K562 (cell line): ENCODE measurements around the gene SCYL1. TPM values are rescaled to one million over a fixed set of nuclear protein-coding genes. Genes with fewer than 3 reads are reported as not detected.
A peak's percentile ranks its signal among the peaks of the same experiment; 100 is the strongest.

Experiments used
- GABPB1 ChIP-seq: sonication (generic); formaldehyde crosslinking; IDR thresholded peaks from 2 replicates; pipeline ENCODE4 v1.8.0; 2022; ENCODE audit warnings: mild to moderate bottlenecking, missing genetic modification reagents
- GATAD2B ChIP-seq: fragments of 450-650 bp; IDR thresholded peaks from 2 replicates; pipeline ENCODE4 v1.6.1; 2017; ENCODE audit warnings: mild to moderate bottlenecking, borderline replicate concordance
- HEY1 ChIP-seq: fragments of 250-450 bp; sonication (Bioruptor Pico); IDR thresholded peaks from 2 replicates; pipeline ENCODE4 v1.5.0; 2020; ENCODE audit warnings: mild to moderate bottlenecking, moderate library complexity, borderline replicate concordance
- HLTF ChIP-seq: fragments of 450-650 bp; IDR thresholded peaks from 2 replicates; pipeline ENCODE4 v1.6.1; 2016
- KDM1A ChIP-seq, 2 experiments: fragments of 450-650 bp; IDR thresholded peaks; 2 replicates each; pipeline ENCODE4 v1.6.1; 2016; ENCODE audit warnings: mild to moderate bottlenecking in 2 of 2
- NFYB ChIP-seq: IDR thresholded peaks from 2 replicates; pipeline ENCODE4 v1.6.1; 2011; ENCODE audit warnings: mild to moderate bottlenecking, moderate library complexity; ENCODE audit not compliant: insufficient read length; ENCODE audit errors: extremely low read depth
- NONO ChIP-seq, 2 experiments: fragments of 200-400 bp in 1 of 2; fragments of 450-650 bp in 1 of 2; formaldehyde crosslinking in 1 of 2; IDR thresholded peaks; 2 replicates each; pipeline ENCODE4 v1.6.1; 2017; ENCODE audit warnings: low read depth in 2 of 2, mild to moderate bottlenecking in 2 of 2, moderate library complexity in 2 of 2, low read length in 1 of 2
- POLR2AphosphoS2 ChIP-seq: IDR thresholded peaks from 2 replicates; pipeline ENCODE4 v1.6.1; 2012; ENCODE audit warnings: low read length, improper control_type of control experiment
- RFX7 ChIP-seq: fragments of 250-450 bp; sonication (Bioruptor Pico); IDR thresholded peaks from 2 replicates; pipeline ENCODE4 v1.5.1; 2021; ENCODE audit warnings: mild to moderate bottlenecking
- SMARCE1 ChIP-seq: fragments of 450-650 bp; IDR thresholded peaks from 2 replicates; pipeline ENCODE4 v1.7.1; 2016; ENCODE audit warnings: mild to moderate bottlenecking
- SP2 ChIP-seq: IDR thresholded peaks from 2 replicates; pipeline ENCODE4 v1.6.1; 2011; ENCODE audit warnings: mild to moderate bottlenecking, low read depth, low read length, moderate library complexity; ENCODE audit not compliant: poor library complexity, severe bottlenecking; ENCODE audit errors: extremely low read depth
- STAT5A ChIP-seq: IDR thresholded peaks from 2 replicates; pipeline ENCODE4 v1.6.1; 2012; ENCODE audit warnings: low read length, inconsistent platforms, borderline replicate concordance
- TARDBP ChIP-seq: fragments of 450-650 bp; IDR thresholded peaks from 2 replicates; pipeline ENCODE4 v1.6.1; 2016
- TCF7 ChIP-seq: sonication (generic); IDR thresholded peaks from 2 replicates; pipeline ENCODE4 v1.6.1; 2016; ENCODE audit warnings: antibody characterized with exemption, borderline replicate concordance
- TEAD4 ChIP-seq, 2 experiments: sonication (generic) in 1 of 2; formaldehyde crosslinking in 1 of 2; IDR thresholded peaks; 2 replicates each; pipeline versions ENCODE4 v1.6.1 to v1.8.0; 2012 to 2022; ENCODE audit warnings: borderline replicate concordance in 1 of 2, inconsistent platforms in 1 of 2, low read length in 1 of 2, mild to moderate bottlenecking in 1 of 2, missing genetic modification reagents in 1 of 2
- ZNF134 ChIP-seq: fragments of 250-450 bp; sonication (Bioruptor Pico); conservative IDR thresholded peaks from 2 replicates; pipeline ENCODE4 v1.4.0; 2020
- ZNF3 ChIP-seq: fragments of 250-450 bp; sonication (Bioruptor Pico); IDR thresholded peaks from 2 replicates; pipeline ENCODE4 v1.5.0; 2021; ENCODE audit warnings: mild to moderate bottlenecking, moderate library complexity
- ZNF436 ChIP-seq: fragments of 250-450, 450-650 bp; sonication (Bioruptor Pico); formaldehyde crosslinking; IDR thresholded peaks from 2 replicates; pipeline ENCODE4 v1.7.0; 2020; ENCODE audit warnings: mild to moderate bottlenecking
- polyA plus RNA-seq, 8 experiments: library from polyadenylated mRNA; depleted of rRNA in 4 of 8; stranded (reverse) in 5 of 8; unstranded in 3 of 8; fragments of >200 nt; fragmentation: Nextera tagmentation in 2 of 8; fragmentation: Illumina TruSeq in 1 of 8; extraction: Ambion mirVana in 2 of 8; extraction: Trizol in 1 of 8; gene quantifications; 2 replicates each; pipeline versions ENCODE4 v1.2.1 to v1.2.3, GENCODE V29; 2011 to 2014; ENCODE audit warnings: inconsistent platforms in 1 of 8, missing spikeins in 1 of 8
- total RNA-seq, 7 experiments: library from RNA; depleted of rRNA in 6 of 7; stranded (reverse); fragments of >200 nt in 6 of 7; fragmentation: Illumina TruSeq in 2 of 7; extraction: Trizol in 2 of 7; gene quantifications; 2 replicates each; pipeline versions ENCODE4 v1.2.1 to v1.2.3, GENCODE V29; 2011 to 2021; ENCODE audit warnings: low replicate concordance in 1 of 7
- TF ChIP-seq, protein P1 (sequence below), 2 experiments: fragments of 450-650 bp in 1 of 2; IDR thresholded peaks; 2 replicates each; pipeline ENCODE4 v1.6.1; 2011 to 2017; ENCODE audit warnings: low read depth in 2 of 2, antibody characterized with exemption in 1 of 2, borderline replicate concordance in 1 of 2, low read length in 1 of 2, mild to moderate bottlenecking in 1 of 2, mixed read lengths in 1 of 2; ENCODE audit not compliant: control insufficient read depth in 1 of 2
- TF ChIP-seq, protein P2 (sequence below), 2 experiments: fragments of 450-650 bp in 1 of 2; sonication (generic) in 1 of 2; formaldehyde crosslinking in 1 of 2; IDR thresholded peaks in 1 of 2; conservative IDR thresholded peaks in 1 of 2; 2 replicates each; pipeline versions ENCODE4 v1.6.1 to v1.8.1; 2016 to 2023; ENCODE audit warnings: mild to moderate bottlenecking in 2 of 2, moderate library complexity in 2 of 2, inconsistent platforms in 1 of 2, missing genetic modification reagents in 1 of 2
- TF ChIP-seq, protein P3 (sequence below): fragments of 450-650 bp; formaldehyde crosslinking; IDR thresholded peaks from 2 replicates; pipeline ENCODE4 v1.4.0; 2022; ENCODE audit warnings: missing genetic modification characterization

The SCYL1 gene
- total and polyA plus RNA-seq, 9 of the 15 experiments (the other 6 are each of a cell fraction or from before 2014, with no cell fraction given) = 1.9 to 145 (median 57.6) TPM

DNA sequence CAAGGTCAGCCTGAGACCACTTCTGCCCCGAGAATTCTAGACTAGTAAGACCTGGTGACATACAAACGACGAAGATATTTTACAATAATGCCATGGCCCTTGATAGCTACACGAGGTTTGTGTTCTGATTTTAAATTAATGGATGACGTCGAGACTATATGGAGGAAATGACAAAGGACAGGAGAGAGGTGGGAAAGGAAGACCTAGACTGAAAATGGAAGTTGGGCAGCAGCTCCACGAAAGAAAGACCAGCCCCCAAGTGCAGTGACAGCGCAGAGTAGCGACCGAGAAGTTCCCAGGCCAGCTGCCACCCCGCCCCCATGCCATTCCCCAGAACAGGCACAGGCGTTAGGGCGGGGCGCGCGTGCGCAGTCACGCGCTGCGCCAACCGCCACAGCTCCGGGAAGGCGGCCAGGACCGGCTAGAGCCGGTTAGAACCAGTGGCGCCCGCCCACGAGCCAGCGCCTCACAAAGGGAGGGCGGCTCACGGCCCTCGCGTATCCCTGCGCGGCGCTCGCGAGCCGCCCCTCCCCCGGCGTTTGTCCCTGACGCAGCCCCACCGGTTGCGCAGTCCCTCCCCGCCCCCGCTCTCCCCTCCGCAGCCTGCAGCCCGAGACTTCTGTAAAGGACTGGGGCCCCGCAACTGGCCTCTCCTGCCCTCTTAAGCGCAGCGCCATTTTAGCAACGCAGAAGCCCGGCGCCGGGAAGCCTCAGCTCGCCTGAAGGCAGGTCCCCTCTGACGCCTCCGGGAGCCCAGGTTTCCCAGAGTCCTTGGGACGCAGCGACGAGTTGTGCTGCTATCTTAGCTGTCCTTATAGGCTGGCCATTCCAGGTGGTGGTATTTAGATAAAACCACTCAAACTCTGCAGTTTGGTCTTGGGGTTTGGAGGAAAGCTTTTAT is 27.5 kb upstream of the SCYL1 start (continued):
- peak; percentile 48 for TF ChIP-seq TEAD4 (IDR thresholded peaks at IDR 0.05; ENCODE audit: low read length)
- TF ChIP-seq TEAD4 (CRISPR knock-in tag; IDR thresholded peaks at IDR 0.05; ENCODE audit: borderline replicate concordance) = no peak
- no peak for TF ChIP-seq ZNF3 (CRISPR knock-in tag)
- TF ChIP-seq HLTF = no peak
- TF ChIP-seq, protein P1, sequence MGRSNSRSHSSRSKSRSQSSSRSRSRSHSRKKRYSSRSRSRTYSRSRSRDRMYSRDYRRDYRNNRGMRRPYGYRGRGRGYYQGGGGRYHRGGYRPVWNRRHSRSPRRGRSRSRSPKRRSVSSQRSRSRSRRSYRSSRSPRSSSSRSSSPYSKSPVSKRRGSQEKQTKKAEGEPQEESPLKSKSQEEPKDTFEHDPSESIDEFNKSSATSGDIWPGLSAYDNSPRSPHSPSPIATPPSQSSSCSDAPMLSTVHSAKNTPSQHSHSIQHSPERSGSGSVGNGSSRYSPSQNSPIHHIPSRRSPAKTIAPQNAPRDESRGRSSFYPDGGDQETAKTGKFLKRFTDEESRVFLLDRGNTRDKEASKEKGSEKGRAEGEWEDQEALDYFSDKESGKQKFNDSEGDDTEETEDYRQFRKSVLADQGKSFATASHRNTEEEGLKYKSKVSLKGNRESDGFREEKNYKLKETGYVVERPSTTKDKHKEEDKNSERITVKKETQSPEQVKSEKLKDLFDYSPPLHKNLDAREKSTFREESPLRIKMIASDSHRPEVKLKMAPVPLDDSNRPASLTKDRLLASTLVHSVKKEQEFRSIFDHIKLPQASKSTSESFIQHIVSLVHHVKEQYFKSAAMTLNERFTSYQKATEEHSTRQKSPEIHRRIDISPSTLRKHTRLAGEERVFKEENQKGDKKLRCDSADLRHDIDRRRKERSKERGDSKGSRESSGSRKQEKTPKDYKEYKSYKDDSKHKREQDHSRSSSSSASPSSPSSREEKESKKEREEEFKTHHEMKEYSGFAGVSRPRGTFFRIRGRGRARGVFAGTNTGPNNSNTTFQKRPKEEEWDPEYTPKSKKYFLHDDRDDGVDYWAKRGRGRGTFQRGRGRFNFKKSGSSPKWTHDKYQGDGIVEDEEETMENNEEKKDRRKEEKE (IDR thresholded peaks at IDR 0.05; ENCODE audit: borderline replicate concordance in 1 of 2, control insufficient read depth in 1 of 2, low read depth in 2 of 2, low read length in 1 of 2) = peak in 1 of 2 experiments; percentile 78; a peak in 1 of 4 replicates
- TF ChIP-seq SP2 = no peak
- peak; percentile 76; the same call in 1 of the 2 replicates for TF ChIP-seq GABPB1 (CRISPR knock-in tag)
- TF ChIP-seq SMARCE1 = peak; percentile 51
- TF ChIP-seq, protein P2, sequence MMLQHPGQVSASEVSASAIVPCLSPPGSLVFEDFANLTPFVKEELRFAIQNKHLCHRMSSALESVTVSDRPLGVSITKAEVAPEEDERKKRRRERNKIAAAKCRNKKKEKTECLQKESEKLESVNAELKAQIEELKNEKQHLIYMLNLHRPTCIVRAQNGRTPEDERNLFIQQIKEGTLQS (IDR thresholded peaks at IDR 0.05) = peak; percentile 48
- TF ChIP-seq, protein P2 (CRISPR knock-in tag; conservative IDR thresholded peaks at IDR 0.05) = peak; percentile 74; the same call in 1 of the 2 replicates
- TF ChIP-seq, protein P3, sequence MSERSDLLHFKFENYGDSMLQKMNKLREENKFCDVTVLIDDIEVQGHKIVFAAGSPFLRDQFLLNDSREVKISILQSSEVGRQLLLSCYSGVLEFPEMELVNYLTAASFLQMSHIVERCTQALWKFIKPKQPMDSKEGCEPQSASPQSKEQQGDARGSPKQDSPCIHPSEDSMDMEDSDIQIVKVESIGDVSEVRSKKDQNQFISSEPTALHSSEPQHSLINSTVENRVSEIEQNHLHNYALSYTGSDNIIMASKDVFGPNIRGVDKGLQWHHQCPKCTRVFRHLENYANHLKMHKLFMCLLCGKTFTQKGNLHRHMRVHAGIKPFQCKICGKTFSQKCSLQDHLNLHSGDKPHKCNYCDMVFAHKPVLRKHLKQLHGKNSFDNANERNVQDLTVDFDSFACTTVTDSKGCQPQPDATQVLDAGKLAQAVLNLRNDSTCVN (CRISPR knock-in tag) = peak; percentile 81; the same call in 1 of the 2 replicates
- TF ChIP-seq GATAD2B = peak; percentile 57; the same call in 1 of the 2 replicates
- peak; percentile 86 for TF ChIP-seq TCF7
- no peak for TF ChIP-seq NFYB
- TF ChIP-seq TARDBP = no peak
- peak; percentile 33 to 85; a peak in 2 of 4 replicates for TF ChIP-seq NONO (IDR thresholded peaks at IDR 0.05; ENCODE audit: low read depth in 2 of 2, low read length in 1 of 2)
- 0 out of 2 replicates have a peak, but pooled peaks have one; percentile 22 for TF ChIP-seq ZNF134
- no peak; the same call in 1 of the 2 replicates for TF ChIP-seq ZNF436
- peak; percentile 86; the same call in 1 of the 2 replicates for TF ChIP-seq POLR2AphosphoS2
- TF ChIP-seq STAT5A = no peak
- peak in 1 of 2 experiments; percentile 90; a peak in 2 of 4 replicates for TF ChIP-seq KDM1A (IDR thresholded peaks at IDR 0.05)
- TF ChIP-seq HEY1 (CRISPR knock-in tag) = no peak
- 0 out of 2 replicates have a peak, but pooled peaks have one; percentile 26 for TF ChIP-seq RFX7 (CRISPR knock-in tag)
